RWPE2 (cell line): ENCODE data around the gene PGAM5.

Experiments used
- ATAC-seq: fragments of 200-7000 bp; cut with Tn5 transposase; 3 replicates; pipeline ENCODE4 v1.9.1; 2021; ENCODE audit warnings: low read depth
- DNase-seq: peaks from one replicate; pipeline ENCODE4 v3.0.0-alpha.2; 2020; ENCODE audit warnings: low spot score
- H3K27ac ChIP-seq: fragments of 450-650 bp; 2 replicates; pipeline ENCODE4 v1.5.1; 2017; ENCODE audit warnings: mild to moderate bottlenecking; ENCODE audit not compliant: poor library complexity, severe bottlenecking
- H3K27me3 ChIP-seq: fragments of 250-450 bp; sonication (Bioruptor Pico); 2 replicates; pipeline ENCODE4 v1.5.1; 2021; ENCODE audit warnings: mild to moderate bottlenecking, moderate library complexity; ENCODE audit not compliant: insufficient read depth, poor library complexity, severe bottlenecking
- H3K36me3 ChIP-seq: fragments of 250-450 bp; sonication (Bioruptor Pico); 2 replicates; pipeline ENCODE4 v1.5.1; 2020; ENCODE audit warnings: low read depth, mild to moderate bottlenecking, moderate library complexity
- H3K4me1 ChIP-seq: fragments of 250-450 bp; sonication (Bioruptor Pico); 2 replicates; pipeline ENCODE4 v1.5.1; 2021; ENCODE audit warnings: mild to moderate bottlenecking, moderate library complexity; ENCODE audit not compliant: insufficient read depth, poor library complexity, severe bottlenecking
- H3K4me3 ChIP-seq: fragments of 250-450 bp; sonication (Bioruptor Pico); 2 replicates; pipeline ENCODE4 v1.5.1; 2021; ENCODE audit warnings: mild to moderate bottlenecking, moderate library complexity; ENCODE audit not compliant: severe bottlenecking
- H3K9me3 ChIP-seq: fragments of 250-450 bp; sonication (Bioruptor Pico); 2 replicates; pipeline ENCODE4 v1.5.1; 2021; ENCODE audit warnings: mild to moderate bottlenecking, moderate library complexity; ENCODE audit not compliant: severe bottlenecking
- CTCF ChIP-seq: fragments of 450-650 bp; IDR thresholded peaks from one replicate; pipeline ENCODE4 v1.5.1; 2017; ENCODE audit warnings: mild to moderate bottlenecking, moderate library complexity; ENCODE audit not compliant: poor library complexity, severe bottlenecking

The PGAM5 gene

DNA sequence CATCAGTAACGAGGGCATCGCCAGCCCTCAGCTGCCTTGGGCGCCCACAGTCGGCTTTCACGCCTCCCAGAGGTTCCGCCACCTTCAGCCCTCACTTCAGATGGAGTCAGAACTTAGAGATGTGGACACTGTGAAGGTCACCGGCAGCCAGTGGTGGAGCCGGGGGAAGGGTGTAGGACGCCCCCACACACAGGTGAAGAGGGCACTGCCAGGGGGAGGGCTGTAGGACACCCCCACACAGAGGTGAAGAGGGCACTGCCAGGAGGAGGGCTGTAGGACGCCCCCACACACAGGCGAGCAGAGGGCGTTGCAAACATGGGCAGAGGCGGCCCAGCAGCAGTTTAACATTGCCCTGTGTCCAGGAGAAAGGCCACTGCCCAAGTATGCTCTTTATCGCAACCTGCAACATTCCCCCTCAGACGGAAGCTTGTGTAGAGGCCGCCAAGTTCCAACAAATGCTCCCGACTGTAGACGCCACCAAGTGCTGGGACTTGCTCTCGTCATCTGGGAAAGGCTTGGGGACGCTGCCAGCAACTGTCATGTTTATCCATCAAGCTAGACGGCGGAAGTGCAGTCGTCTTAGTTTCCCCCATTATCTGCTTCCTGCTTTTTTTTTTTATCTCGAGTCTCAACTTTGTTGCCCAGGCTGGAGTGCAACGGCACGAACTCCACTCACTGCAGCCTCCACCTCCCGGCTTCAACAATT, 55.9 kb downstream of the PGAM5 start:
- no peak overlapping the region for H3K4me3 ChIP-seq
- peak overlapping the region; percentile 4 for H3K27ac ChIP-seq
- DNase-seq (no peak), ATAC-seq (no peak)
- no peaks in the 10 kb centered on the region for H3K4me1 ChIP-seq
- no peaks in the 10 kb centered on the region for H3K27me3 ChIP-seq
- H3K9me3 ChIP-seq, result no peaks in the 10 kb centered on the region
- no peak for TF ChIP-seq CTCF
- H3K36me3 ChIP-seq, result peaks cover 18% of the 10 kb centered on the region

DNA sequence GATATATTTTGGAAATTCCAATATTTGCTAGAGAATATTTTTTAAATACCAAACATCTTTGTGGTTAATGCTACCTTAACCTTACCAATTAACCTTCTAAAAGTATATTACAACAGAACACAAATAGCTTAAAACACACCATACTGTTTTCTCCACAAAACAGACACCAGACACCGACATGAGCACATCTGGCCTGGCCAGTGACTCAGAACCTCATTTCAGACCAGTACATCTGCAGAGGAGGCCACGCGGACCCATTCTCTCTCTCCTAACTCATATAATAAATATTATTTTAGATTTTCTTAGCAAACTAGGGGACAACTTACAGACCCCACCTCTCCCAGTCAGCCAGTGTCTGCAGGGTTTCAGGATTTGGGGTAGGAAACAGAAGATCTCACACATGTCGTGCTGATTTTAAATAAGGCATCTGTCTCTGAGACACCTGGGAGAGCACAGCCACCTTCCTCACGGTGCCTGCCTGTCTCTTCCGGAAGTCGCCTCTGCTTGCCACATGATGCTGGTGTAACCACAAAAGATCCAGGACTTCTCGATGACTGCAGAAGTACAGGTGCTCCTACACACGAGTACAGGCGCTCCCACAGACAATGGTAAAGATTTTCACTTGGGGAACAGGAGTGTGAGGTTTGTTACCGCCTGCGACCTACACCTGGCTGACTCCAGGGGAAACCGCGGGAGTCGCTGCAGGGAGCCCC, 60.6 kb downstream of the PGAM5 start:
- ATAC-seq (no peak), DNase-seq (no peak)
- Histone ChIP-seq H3K36me3 (peaks cover 54% of the 10 kb centered on the region), H3K9me3 (no peaks in the 10 kb centered on the region), H3K27me3 (no peaks in the 10 kb centered on the region), H3K27ac (no peak overlapping the region), H3K4me3 (no peak overlapping the region), H3K4me1 (no peaks in the 10 kb centered on the region)
- no peak for TF ChIP-seq CTCF
